Mammary epithelial cell (primary cell): ENCODE data around the gene EVC.

ENCODE experiments used
- EZH2 ChIP-seq: IDR thresholded peaks from 2 replicates; pipeline ENCODE4 v1.6.1; 2012; ENCODE audit warnings: low read length, inconsistent platforms, borderline replicate concordance
- TF ChIP-seq, protein P1 (sequence below), 2 donors: IDR thresholded peaks in 1 of 2; conservative IDR thresholded peaks in 1 of 2; 2 replicates each; pipeline ENCODE4 v1.5.1; 2011 to 2012; ENCODE audit warnings: inconsistent platforms in 2 of 2, low read length in 2 of 2, mild to moderate bottlenecking in 2 of 2, control low read depth in 1 of 2, low read depth in 1 of 2; ENCODE audit not compliant: insufficient read depth in 1 of 2; ENCODE audit errors: extremely low read depth in 1 of 2

DNA sequence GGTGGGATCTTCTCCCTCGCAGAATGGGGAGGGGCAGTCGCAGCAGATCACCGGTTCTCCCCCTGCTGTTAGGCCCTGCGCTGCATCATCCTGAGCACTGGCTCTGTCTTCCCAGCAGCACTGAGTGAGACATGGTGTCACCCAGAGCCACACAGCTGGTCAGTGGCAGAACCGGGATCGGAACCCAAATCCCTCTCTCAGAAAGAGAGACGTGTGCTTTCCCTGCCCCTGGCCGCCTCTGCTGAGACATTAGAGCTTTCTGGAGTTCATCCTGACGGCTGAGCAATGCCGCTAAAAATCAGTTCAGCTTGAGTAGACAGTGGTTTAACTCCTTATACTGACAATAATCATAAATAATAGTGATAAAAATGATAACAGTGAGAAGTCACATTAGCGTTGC, 87.9 kb downstream of the EVC start:
- TF ChIP-seq, protein P1, sequence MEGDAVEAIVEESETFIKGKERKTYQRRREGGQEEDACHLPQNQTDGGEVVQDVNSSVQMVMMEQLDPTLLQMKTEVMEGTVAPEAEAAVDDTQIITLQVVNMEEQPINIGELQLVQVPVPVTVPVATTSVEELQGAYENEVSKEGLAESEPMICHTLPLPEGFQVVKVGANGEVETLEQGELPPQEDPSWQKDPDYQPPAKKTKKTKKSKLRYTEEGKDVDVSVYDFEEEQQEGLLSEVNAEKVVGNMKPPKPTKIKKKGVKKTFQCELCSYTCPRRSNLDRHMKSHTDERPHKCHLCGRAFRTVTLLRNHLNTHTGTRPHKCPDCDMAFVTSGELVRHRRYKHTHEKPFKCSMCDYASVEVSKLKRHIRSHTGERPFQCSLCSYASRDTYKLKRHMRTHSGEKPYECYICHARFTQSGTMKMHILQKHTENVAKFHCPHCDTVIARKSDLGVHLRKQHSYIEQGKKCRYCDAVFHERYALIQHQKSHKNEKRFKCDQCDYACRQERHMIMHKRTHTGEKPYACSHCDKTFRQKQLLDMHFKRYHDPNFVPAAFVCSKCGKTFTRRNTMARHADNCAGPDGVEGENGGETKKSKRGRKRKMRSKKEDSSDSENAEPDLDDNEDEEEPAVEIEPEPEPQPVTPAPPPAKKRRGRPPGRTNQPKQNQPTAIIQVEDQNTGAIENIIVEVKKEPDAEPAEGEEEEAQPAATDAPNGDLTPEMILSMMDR (conservative IDR thresholded peaks at IDR 0.05 in 1 of 2, IDR thresholded peaks at IDR 0.05 in 1 of 2; ENCODE audit: extremely low read depth in 1 of 2, insufficient read depth in 1 of 2, low read depth in 1 of 2, low read length in 2 of 2): no peak
- TF ChIP-seq EZH2: no peak
